Measurements from ENCODE around the gene INPP5F. TPM values are rescaled to one million over a fixed set of nuclear protein-coding genes. Genes with fewer than 3 reads are reported as not detected.
A peak's percentile ranks its signal among the peaks of the same experiment; 100 is the strongest.

Gene INPP5F
- total RNA-seq, 1 experiment from 2014 or later, result 26.4 TPM

DNA sequence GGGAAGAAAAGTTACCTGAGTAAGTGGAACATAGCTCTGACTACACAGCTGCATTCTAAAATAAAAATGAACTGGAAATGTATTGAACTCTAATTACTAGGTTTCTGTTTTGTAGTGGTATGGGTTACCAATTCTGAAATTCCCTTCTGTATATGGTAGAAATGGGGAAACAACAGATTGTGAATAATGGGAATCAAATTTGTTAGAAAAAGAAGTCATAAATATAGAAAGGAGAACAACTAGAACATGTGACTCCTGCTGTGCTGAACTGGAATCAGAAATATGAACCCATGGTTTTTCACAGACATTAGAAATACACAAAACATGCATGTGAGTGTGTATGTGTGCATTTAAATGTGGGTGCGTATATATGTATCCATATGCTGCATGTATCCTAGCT is 119.8 kb downstream of the INPP5F start:
- no TSS peak for BruUV-seq (replicated peaks)
- TF ChIP-seq, protein P1, sequence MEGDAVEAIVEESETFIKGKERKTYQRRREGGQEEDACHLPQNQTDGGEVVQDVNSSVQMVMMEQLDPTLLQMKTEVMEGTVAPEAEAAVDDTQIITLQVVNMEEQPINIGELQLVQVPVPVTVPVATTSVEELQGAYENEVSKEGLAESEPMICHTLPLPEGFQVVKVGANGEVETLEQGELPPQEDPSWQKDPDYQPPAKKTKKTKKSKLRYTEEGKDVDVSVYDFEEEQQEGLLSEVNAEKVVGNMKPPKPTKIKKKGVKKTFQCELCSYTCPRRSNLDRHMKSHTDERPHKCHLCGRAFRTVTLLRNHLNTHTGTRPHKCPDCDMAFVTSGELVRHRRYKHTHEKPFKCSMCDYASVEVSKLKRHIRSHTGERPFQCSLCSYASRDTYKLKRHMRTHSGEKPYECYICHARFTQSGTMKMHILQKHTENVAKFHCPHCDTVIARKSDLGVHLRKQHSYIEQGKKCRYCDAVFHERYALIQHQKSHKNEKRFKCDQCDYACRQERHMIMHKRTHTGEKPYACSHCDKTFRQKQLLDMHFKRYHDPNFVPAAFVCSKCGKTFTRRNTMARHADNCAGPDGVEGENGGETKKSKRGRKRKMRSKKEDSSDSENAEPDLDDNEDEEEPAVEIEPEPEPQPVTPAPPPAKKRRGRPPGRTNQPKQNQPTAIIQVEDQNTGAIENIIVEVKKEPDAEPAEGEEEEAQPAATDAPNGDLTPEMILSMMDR (IDR thresholded peaks at IDR 0.05; ENCODE audit: insufficient read depth in 1 of 2, low read depth in 1 of 2, low read length in 1 of 2, severe bottlenecking in 1 of 2, unreplicated experiment in 1 of 2), result no peak
- H3K4me1 Mint-ChIP-seq (ENCODE audit: low read depth, unreplicated experiment), result peaks cover 7% of the 10 kb centered on the region
- H3K4me3 Mint-ChIP-seq (ENCODE audit: unreplicated experiment), result no peak overlapping the region
- POLR2A ChIA-PET, result no interaction called here
- peaks cover 2% of the 10 kb centered on the region for H3K36me3 ChIP-seq (ENCODE audit: control insufficient read depth, insufficient read depth, low read length)
- no peaks in the 10 kb centered on the region for H3K9me3 ChIP-seq
- intact Hi-C loops (cut with micrococcal nuclease; ENCODE audit: unreplicated experiment), result no loop called here
- CTCF ChIA-PET, result no interaction called here
- no peak overlapping the region for H3K4me3 ChIP-seq (ENCODE audit: low read depth, low read length)
- H3K27me3 Mint-ChIP-seq (ENCODE audit: insufficient read depth, unreplicated experiment), result no peaks in the 10 kb centered on the region
- H3K4me1 ChIP-seq, result peaks cover 18% of the 10 kb centered on the region
- DNase-seq, result no peak
- H3K27ac Mint-ChIP-seq (ENCODE audit: unreplicated experiment), result no peak overlapping the region
- H3K27me3 ChIP-seq (replicated peaks; ENCODE audit: control insufficient read depth, insufficient read depth, low read length), result no peaks in the 10 kb centered on the region
- peaks cover 90% of the 10 kb centered on the region for H3K36me3 Mint-ChIP-seq (ENCODE audit: insufficient read depth, unreplicated experiment)
- H3K9me3 Mint-ChIP-seq (ENCODE audit: unreplicated experiment), result no peaks in the 10 kb centered on the region

DNA sequence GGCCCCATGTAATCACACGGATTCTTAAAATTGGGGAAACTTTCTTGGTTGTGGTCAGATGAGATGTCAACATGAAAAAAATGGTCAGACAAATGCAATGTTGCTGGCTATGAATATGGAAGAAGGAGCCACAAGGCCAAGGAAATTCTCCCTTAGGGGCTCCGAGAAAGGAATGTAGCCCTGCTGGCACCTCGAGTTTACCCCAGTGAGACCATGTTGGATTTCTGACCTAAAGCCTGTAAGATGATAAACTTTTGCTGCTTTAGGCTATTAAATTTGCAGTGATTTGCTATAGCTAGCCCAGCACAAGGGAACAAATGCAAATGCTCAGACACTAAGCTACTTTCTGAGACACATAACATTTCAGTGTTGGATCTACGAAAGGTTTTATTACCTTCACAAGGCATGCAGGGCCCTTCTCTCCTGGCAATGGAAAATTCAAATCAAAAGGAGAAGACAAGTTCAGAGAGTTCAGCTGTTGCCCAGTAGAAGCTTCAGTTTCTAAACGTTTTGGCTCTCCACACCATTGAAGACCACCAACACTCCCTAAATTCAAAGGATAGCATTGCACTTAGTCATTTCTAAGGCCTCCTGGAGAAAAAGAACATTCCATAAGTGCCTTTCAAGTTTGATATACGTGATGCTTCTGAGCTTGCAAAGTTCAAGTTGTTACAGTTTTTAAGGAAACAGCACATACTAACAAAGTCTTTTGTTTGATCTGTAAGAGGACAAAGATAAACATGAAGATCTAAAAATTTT is 123.4 kb downstream of the INPP5F start:
- Mint-ChIP-seq H3K36me3 (ENCODE audit: insufficient read depth, unreplicated experiment) (peaks cover 82% of the 10 kb centered on the region), H3K4me3 (ENCODE audit: unreplicated experiment) (peak overlapping the region; percentile 29)
- intact Hi-C loops (cut with micrococcal nuclease; ENCODE audit: unreplicated experiment), result no loop called here

DNA sequence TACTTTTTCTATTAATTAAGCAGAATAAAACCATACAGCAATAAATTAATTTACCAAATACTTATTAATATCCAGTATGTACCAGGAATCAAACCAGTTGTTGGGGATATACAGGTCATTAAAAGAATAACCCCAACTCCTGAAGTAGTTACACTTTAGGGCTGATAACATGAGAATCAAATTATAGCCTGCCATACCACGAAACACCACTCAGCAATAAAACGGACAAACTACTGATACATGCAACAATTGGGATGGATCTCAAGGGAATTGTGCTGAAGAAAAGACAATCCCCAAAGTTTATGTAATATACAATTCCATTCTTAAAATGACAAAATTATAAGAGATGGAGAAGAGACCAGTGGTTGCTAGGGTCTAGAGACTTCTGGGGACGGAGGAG is 124.1 kb downstream of the INPP5F start:
- intact Hi-C loops (cut with micrococcal nuclease; ENCODE audit: unreplicated experiment), result no loop called here
- no peaks in the 10 kb centered on the region for H3K9me3 Mint-ChIP-seq (ENCODE audit: unreplicated experiment)
- TF ChIP-seq, protein P1 (IDR thresholded peaks at IDR 0.05; ENCODE audit: insufficient read depth in 1 of 2, low read depth in 1 of 2, low read length in 1 of 2, severe bottlenecking in 1 of 2, unreplicated experiment in 1 of 2), result no peak
- H3K9me3 ChIP-seq, result no peaks in the 10 kb centered on the region
- CTCF ChIA-PET, result interaction anchor here (0.7 to 1.0 kb wide), 2 partner anchors 10 to 100 kb away, joined by 3 to 4 read pairs; no protein-coding TSS in a partner anchor
- no peak for DNase-seq
- no peaks in the 10 kb centered on the region for H3K27me3 ChIP-seq (replicated peaks; ENCODE audit: control insufficient read depth, insufficient read depth, low read length)
- H3K4me1 Mint-ChIP-seq (ENCODE audit: low read depth, unreplicated experiment), result peaks cover 7% of the 10 kb centered on the region
- BruUV-seq (replicated peaks), result no TSS peak
- H3K27me3 Mint-ChIP-seq (ENCODE audit: insufficient read depth, unreplicated experiment), result no peaks in the 10 kb centered on the region
- H3K4me3 Mint-ChIP-seq (ENCODE audit: unreplicated experiment), result no peak overlapping the region
- POLR2A ChIA-PET, result interaction anchor here (1.0 kb wide), 1 partner anchor 199 kb away, joined by 5 read pairs; the partner anchor contains the start of gene BAG3
- no peak overlapping the region for H3K4me3 ChIP-seq (ENCODE audit: low read depth, low read length)
- peaks cover 1% of the 10 kb centered on the region; the same call in 1 of the 2 replicates for H3K36me3 ChIP-seq (ENCODE audit: control insufficient read depth, insufficient read depth, low read length)
- H3K36me3 Mint-ChIP-seq (ENCODE audit: insufficient read depth, unreplicated experiment), result peaks cover 81% of the 10 kb centered on the region
- peak overlapping the region; percentile 64 for H3K27ac Mint-ChIP-seq (ENCODE audit: unreplicated experiment)
- H3K4me1 ChIP-seq, result peaks cover 22% of the 10 kb centered on the region

More for the DNA sequence above, 123.4 kb downstream of the INPP5F start:
- TF ChIP-seq, protein P1 (IDR thresholded peaks at IDR 0.05; ENCODE audit: insufficient read depth in 1 of 2, low read depth in 1 of 2, low read length in 1 of 2, severe bottlenecking in 1 of 2, unreplicated experiment in 1 of 2), result no peak
- H3K36me3 ChIP-seq (ENCODE audit: control insufficient read depth, insufficient read depth, low read length), result peaks cover 3% of the 10 kb centered on the region
- Mint-ChIP-seq H3K27me3 (ENCODE audit: insufficient read depth, unreplicated experiment) (no peaks in the 10 kb centered on the region), H3K9me3 (ENCODE audit: unreplicated experiment) (no peaks in the 10 kb centered on the region), H3K27ac (ENCODE audit: unreplicated experiment) (peak overlapping the region; percentile 63), H3K4me1 (ENCODE audit: low read depth, unreplicated experiment) (peaks cover 7% of the 10 kb centered on the region)
- H3K4me1 ChIP-seq, result peaks cover 22% of the 10 kb centered on the region
- ChIA-PET POLR2A (interaction anchor here (1.0 kb wide), 1 partner anchor 198 kb away, joined by 5 read pairs; the partner anchor contains the start of gene BAG3), CTCF (interaction anchor here (1.0 kb wide), 1 partner anchor 11 kb away, joined by 3 read pairs; no protein-coding TSS in a partner anchor)
- DNase-seq, result no peak
- no peaks in the 10 kb centered on the region for H3K27me3 ChIP-seq (replicated peaks; ENCODE audit: control insufficient read depth, insufficient read depth, low read length)
- no TSS peak for BruUV-seq (replicated peaks)
- no peak overlapping the region for H3K4me3 ChIP-seq (ENCODE audit: low read depth, low read length)
- H3K9me3 ChIP-seq, result no peaks in the 10 kb centered on the region
